ENCODE measurements around the gene PACSIN3. TPM values are rescaled to one million over a fixed set of nuclear protein-coding genes. Genes with fewer than 3 reads are reported as not detected.
A peak's percentile ranks its signal among the peaks of the same experiment; 100 is the strongest.
"Not testable (repeated sequence)": the region's sequence is repeated elsewhere in the genome, so short reads cannot be mapped to it uniquely, and the experiment has no call there.

Gene PACSIN3
- total and polyA plus RNA-seq, 7 donors: 1.2 to 78.3 (median 56.0) TPM

GRCh38 chr11:47201015-47201414 lies 14.8 kb upstream of the PACSIN3 start:
- Histone ChIP-seq H3K27me3 (no peaks in the 10 kb centered on the region), H3K4me1 (peaks cover 0 to 11% (median 2%) of the 10 kb centered on the region in 4 donors), H3K27ac (no peak overlapping the region), H3K9me3 (no peaks in the 10 kb centered on the region), H3K4me3 (no peak overlapping the region), H3K36me3 (no peaks in the 10 kb centered on the region)
- TF ChIP-seq POLR2AphosphoS5 (IDR thresholded peaks at IDR 0.05): no peak
- no peak for TF ChIP-seq CTCF (IDR thresholded peaks at IDR 0.05)
- no peak for TF ChIP-seq POLR2A (IDR thresholded peaks at IDR 0.05)
- no peak for TF ChIP-seq EP300 (IDR thresholded peaks at IDR 0.05)
- 80 to 87% methylated on average over 4 of the region's 4 CpGs for WGBS, 2 donors
- DNase-seq: no peak
- intact Hi-C loops (cut with DNase I): no loop called here

GRCh38 chr11:47198161-47198560 lies 11.9 kb upstream of the PACSIN3 start:
- H3K27me3 ChIP-seq; H3K4me3 ChIP-seq; intact Hi-C loops (cut with DNase I); H3K9me3 ChIP-seq; H3K36me3 ChIP-seq; H3K4me1 ChIP-seq; H3K27ac ChIP-seq; DNase-seq: not testable (repeated sequence)
- WGBS, 2 donors: 93 to 94% methylated on average over 9 of the region's 9 CpGs

GRCh38 chr11:47192111-47192510 lies 5.9 kb upstream of the PACSIN3 start:
- Histone ChIP-seq H3K4me1 (peaks cover 0 to 26% (median 24%) of the 10 kb centered on the region in 4 donors), H3K27me3 (no peaks in the 10 kb centered on the region), H3K4me3 (no peak overlapping the region), H3K9me3 (no peaks in the 10 kb centered on the region), H3K27ac (no peak overlapping the region), H3K36me3 (no peaks in the 10 kb centered on the region)
- DNase-seq: no peak
- intact Hi-C loops (cut with DNase I): no loop called here
- no peak for TF ChIP-seq CTCF (IDR thresholded peaks at IDR 0.05)
- no peak for TF ChIP-seq POLR2A (IDR thresholded peaks at IDR 0.05)
- no peak for TF ChIP-seq POLR2AphosphoS5 (IDR thresholded peaks at IDR 0.05)
- TF ChIP-seq EP300 (IDR thresholded peaks at IDR 0.05): no peak
- WGBS, 2 donors: 91 to 92% methylated on average over 4 of the region's 4 CpGs

- peaks cover 0 to 33% (median 32%) of the 10 kb centered on the region in 4 donors for H3K4me1 ChIP-seq
- DNase-seq; H3K27me3 ChIP-seq; H3K4me3 ChIP-seq; H3K36me3 ChIP-seq; H3K27ac ChIP-seq; intact Hi-C loops (cut with DNase I); H3K9me3 ChIP-seq: not testable (repeated sequence)
- WGBS, 2 donors: 91 to 92% methylated on average over 10 of the region's 10 CpGs
Measured at GRCh38 chr11:47191137-47191536, 4.9 kb upstream of the PACSIN3 start.

- intact Hi-C loops (cut with DNase I): loop anchor here (5.0 kb wide), 2 partner anchors 58 to 218 kb away; partner anchors contain the start of genes ACP2 and SLC39A13
- no peaks in the 10 kb centered on the region for H3K9me3 ChIP-seq
- no peaks in the 10 kb centered on the region for H3K36me3 ChIP-seq
- DNase-seq: no peak
- H3K4me3 ChIP-seq: no peak overlapping the region
- TF ChIP-seq EP300 (IDR thresholded peaks at IDR 0.05) (peak in 3 of 4 donors; percentile 25 to 86 (median 71)), POLR2AphosphoS5 (IDR thresholded peaks at IDR 0.05) (peak; percentile 6 to 89 (median 86)), CTCF (IDR thresholded peaks at IDR 0.05) (no peak), POLR2A (IDR thresholded peaks at IDR 0.05) (no peak)
- 56 to 74% methylated on average over 11 of the region's 11 CpGs for WGBS, 2 donors
- peak overlapping the region; percentile 88 to 99 (median 95) for H3K27ac ChIP-seq
- no peaks in the 10 kb centered on the region for H3K27me3 ChIP-seq
- H3K4me1 ChIP-seq: peaks cover 0 to 50% (median 43%) of the 10 kb centered on the region in 4 donors
Measured at GRCh38 chr11:47189100-47189834, 3.0 kb upstream of the PACSIN3 start.

All from sigmoid colon (tissue), 7 donors.